NCI-H187 treated with DMSO at 0.1 percent for 48 hours (cell line): Measurements from ENCODE around the gene SLC26A11.

Source experiments
- DNase-seq: peaks from one replicate; lab custom pipeline; 2025; lab: John Stamatoyannopoulos, UW

The SLC26A11 gene

DNA sequence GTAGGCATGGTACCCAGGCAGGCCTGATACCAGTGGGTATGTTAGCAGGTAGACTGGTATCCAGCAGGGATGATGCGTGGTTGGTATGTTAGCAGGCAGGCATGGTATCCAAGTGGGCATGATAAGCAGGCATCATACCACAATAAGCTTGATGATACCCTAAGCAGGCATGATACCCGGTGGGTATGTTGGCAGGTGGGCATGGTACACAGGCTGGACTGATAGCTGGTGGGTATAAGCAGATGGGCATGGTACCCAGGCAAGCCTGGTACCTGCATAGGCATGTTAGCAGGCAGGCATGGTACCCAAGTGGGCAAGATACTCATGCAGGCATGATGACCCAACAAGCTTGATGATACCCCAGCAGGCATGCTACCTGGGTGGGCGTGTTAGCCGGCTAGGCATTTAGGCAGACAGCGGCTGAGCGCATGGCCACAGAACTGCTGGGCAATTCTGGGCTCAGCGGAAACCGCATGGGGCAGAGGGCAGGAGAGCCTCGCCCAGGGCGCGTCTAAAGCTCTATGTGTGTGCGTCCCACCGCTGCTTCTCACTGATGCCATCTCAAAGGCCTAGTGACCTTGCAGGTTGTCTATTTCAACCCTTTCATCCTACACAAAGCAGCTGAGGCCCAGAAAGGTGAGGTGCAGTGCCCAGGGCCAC lies 2.4 kb upstream of the SLC26A11 start:
- no peak for DNase-seq

DNA sequence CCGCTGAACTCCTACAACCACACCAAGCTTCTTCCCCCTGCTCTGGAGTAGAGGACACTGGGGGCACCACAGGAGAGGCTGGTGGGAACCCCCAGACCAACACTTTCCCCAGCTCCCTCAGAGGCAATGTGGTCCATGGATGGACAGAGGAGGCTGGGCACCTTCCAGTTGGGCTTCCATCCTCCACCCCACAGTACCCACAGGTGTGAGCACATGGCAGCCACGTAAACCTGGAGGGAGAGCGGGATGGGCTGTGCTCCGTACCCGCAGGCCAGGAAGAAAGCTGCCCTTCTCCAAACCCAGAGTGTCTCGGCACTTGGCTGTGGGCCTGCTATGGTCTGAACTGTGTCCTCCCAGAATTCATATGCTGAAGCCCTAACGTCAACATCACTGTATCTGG lies 1.8 kb upstream of the SLC26A11 start:
- no peak for DNase-seq

DNA sequence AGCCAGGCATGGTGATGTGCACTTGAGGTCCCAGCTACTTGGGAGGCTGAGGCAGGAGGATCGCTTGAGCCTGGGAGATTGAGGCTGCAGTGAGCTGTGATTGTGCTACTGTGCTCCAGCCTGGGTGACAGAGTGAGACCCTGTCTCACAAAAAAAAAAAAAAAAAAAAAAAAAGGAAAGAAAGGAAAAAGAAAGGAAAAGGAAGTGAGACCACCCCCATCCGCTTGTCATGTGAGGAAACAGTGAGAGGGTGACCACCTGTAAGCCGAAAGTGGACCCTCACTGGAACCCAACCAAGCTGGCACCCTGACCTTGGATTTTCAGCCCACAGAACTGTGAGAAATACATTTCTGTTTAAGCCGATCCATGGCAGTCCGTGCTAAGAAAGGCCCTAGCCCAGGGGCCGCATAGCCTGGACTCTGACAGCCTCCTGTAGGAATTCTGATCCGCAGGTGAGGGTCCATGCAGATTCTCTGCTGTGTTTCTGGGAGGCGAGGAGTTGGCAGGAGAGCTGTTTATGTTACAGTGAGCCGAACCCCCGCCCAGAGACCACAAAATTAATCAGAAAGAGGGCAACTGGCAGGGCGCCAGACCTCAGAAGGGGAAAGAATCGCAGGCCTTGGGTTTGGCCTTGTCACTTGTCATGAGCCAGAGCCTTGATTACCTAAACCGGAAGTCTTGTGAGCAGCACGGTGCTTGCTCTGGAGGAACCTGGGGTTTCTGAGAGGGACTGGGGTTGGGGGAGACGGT lies 1.0 kb upstream of the SLC26A11 start:
- DNase-seq, result no peak

DNA sequence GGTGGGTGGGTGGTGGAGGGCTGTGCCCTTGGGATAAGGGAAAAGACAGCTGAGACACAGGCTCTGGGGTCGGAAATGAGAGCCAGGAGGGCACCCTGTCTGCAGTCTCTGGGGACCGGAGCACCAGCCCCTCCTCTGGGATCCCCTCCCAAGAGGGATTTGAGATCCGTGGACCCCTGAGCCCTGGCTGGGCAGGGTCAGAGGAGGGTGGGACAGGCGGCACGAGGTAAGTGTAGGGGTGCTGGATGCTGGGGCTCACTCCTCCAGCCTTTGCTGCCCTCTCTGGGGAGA lies 519 bp upstream of the SLC26A11 start:
- DNase-seq, result no peak

DNA sequence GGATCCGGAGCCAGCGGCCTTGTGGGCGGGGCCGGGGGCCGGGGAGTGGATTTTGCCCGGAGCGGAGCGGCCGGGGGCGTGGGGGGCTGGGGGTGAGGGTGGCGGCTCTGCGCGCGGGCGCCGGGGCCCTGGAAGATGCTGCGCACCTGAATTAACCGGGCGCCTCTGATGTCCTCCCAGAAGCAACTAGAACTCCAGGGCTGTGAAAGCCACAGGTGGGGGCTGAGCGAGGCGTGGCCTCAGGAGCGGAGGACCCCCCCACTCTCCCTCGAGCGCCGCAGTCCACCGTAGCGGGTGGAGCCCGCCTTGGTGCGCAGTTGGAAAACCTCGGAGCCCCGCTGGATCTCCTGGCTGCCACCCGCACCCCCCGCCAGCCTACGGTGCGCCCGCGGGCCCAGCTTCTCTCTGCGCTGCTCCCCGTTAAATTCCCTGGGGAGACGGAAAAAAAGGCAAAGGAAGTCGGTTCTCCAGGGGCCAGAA lies 549 bp downstream of the SLC26A11 start:
- no peak for DNase-seq

DNA sequence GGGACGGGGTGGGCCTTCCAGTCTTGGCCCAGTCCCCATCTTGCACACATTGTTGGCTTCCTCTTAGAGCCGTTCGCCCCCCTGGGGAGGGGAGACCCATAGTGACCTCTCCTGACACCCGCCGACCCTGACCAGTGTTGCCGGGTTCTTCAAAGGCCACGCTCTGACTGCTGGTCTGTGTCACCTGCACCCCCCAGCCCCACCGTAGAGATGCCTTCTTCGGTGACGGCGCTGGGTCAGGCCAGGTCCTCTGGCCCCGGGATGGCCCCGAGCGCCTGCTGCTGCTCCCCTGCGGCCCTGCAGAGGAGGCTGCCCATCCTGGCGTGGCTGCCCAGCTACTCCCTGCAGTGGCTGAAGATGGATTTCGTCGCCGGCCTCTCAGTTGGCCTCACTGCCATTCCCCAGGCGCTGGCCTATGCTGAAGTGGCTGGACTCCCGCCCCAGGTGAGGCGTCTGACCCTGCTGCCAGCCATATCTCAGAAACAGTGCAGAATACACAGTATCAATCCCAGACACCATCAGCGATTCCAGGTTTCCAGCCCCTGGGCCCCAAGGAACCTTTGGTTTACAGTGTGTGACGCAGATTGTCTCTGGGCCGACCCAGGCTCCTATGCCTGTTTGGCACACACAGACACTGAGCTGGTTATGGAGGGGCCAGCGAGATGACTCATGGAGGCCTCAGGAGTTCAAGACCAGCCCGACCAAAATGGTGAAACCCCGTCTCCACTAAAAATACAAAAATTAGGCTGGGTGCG lies 1.3 kb downstream of the SLC26A11 start:
- no peak for DNase-seq

DNA sequence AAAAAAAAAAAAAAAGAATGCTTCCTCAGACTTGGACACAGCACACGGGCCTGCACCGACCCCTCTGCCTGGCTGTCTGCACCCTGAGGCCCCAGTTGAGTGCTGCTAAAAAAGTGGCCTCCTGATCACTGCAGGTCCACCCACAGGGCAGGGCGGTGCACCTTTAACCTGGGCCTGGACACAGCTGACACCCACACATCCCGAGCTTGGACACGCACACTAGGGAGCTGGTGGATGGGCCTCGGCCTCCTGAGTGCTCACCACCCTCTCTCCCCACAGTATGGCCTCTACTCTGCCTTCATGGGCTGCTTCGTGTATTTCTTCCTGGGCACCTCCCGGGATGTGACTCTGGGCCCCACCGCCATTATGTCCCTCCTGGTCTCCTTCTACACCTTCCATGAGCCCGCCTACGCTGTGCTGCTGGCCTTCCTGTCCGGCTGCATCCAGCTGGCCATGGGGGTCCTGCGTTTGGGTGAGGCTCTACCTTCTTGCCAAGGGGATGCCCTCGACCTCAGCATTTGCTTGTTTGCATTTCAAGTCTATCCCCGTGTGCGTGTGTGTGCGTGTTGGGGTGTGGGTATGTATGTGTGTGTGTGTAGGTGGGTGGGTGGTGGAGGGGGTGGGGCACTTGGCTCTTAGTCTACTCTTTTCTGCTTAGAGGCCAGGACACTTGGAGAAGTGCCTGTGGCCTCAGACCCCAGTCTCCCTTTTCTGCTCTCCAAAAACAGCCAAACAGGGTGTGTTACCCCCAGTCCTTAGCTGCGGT lies 2.3 kb downstream of the SLC26A11 start:
- no peak for DNase-seq

DNA sequence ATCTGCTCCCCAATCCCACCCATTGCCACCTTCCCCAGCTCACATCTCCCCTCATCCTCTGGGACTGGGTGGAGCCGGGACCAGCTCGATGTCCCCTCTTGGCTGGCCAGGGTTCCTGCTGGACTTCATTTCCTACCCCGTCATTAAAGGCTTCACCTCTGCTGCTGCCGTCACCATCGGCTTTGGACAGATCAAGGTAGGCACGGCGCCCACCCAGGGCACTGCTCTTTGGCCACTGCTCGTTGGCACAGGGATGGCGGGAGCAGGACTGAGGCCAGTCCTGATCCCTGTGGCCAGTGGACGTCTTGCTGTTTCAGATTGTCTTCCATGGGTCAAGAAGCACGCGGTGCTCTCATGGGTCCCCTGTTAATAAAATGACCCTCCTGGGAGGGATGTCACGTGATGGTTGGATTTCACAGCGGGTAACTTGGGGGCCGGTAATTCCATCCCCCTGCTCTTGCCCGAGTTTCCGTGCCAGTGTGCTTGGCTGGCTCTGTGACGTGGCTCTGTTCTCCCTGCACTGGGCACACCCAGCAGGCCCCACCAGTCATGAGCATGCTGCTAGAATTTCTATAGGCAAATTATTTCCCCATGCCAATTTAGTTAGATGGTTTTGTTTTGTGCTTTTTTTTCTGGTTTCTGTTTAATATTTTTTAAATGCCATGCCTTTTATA lies 3.1 kb downstream of the SLC26A11 start:
- no peak for DNase-seq

DNA sequence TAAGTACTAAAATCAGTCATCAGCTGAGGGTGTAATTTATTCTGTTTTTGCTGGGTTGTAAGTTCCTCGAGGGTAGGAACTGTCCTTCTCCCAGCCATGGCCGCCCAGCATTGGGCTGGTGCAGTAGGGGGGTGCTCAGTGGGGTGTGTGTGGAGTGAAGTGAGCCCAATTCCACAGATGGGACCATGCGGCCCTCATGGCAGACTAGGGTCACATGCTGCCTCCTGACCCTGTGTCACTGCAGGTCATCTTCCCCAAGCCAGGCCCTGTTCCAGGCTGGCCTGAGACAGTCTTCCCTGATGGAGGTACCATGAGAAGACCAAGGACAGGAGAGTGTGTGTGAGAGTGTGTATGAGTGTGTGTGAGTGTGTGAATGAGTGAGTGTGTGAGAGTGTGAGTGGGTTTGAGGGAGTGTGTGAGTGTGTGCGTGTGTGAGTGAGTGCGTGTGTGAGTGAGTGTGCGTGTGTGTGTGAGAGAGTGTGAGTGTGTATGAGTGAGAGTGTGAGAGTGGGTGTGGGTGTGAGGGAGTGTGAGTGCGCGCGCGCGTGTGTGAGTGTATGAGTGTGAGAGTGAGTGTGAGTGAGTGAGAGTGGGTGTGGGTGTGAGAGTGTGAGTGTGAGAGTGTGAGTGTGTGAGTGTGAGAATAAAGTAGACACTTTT lies 3.7 kb downstream of the SLC26A11 start:
- DNase-seq, result no peak

DNA sequence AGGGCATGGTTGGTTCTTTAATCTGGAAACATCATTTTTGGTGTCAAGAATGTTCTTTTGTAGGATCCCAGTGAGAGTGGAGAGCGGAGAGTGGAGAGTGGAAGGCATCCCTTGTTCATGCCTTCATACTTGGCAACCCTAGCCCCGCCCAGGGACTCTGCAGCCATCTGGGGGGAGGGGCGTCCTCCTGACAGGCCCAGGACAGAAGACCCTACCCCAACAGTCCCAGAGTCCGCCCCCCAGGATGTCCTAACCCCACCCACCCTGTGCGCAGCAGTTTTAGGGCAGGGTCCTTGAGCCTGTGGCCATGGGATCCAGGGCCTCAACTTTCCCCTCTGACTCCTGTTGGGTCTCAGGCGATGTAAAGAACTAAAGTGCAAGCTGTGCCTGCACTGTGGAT lies 4.5 kb downstream of the SLC26A11 start:
- DNase-seq, result no peak

DNA sequence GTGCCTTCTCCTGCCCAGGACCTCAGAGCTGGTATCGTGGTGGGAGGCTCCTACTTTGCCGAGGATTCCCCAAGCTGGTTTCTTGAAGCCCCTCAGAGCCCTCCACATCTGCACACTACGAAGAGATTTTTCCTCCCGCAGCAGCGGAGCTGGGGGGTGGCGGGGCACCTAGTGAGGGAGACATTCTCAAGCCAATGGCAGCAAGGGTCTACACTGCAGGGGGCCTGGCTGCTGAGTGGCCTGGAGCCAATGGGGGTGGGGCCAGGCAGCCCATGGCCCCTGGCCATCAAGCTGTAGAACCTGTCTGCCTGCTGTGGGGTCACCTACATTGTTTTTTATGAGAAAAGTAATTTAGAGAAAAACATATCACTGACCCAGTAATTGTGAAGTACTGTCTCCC lies 5.0 kb downstream of the SLC26A11 start:
- no peak for DNase-seq

DNA sequence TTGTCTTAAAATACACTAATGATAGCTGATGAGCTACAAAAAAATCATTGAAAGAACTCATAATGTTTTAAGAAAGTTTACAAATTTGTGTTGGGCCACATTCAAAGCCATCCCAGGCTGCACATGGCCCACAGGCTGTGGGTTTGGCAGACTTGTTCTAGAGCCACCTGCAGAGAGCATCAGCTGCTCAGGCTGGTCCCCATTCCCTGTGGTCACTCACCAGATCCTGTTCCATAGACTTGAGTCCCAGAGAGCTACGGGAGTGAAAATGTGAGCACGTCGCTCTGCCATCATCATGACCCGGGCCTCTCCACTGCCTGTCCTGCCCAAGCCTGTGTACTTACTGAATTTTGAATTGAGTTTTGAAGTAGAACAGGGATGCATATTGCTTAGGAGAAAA lies 6.9 kb downstream of the SLC26A11 start:
- DNase-seq, result no peak

DNA sequence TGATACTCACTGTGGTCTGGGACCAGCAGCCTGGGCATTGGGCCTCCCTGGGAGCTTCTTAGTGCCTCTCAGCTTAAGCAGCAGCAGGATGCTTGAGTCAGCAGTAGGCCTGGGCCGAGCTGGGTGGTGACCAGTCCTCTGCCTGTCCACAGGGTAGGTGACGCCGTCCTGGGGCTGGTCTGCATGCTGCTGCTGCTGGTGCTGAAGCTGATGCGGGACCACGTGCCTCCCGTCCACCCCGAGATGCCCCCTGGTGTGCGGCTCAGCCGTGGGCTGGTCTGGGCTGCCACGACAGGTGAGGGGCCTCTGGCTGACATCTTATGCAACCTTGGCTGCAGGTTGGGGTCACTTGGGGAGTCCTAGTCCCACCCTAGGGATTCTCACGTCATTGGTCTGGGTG lies 7.4 kb downstream of the SLC26A11 start:
- DNase-seq, result no peak

DNA sequence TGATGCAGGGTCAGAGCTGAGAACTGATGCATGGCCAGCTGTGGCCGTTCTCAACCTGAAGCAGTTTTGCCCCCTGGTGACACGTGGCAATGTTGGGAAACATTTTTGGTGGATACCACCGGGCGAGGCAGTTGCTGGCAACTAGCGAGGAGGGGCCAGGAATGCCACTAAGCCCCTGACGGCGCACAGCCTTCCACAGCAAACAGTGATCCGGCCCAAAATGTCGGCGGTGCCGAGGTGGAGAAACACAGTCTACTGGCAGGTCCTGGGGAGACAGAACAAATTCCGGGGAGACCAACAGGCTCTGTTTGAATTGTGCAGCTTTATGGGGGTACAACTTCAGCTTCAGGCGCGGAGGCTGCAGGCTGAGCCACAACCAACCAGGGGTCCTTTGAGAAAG lies 8.2 kb downstream of the SLC26A11 start:
- DNase-seq, result no peak

DNA sequence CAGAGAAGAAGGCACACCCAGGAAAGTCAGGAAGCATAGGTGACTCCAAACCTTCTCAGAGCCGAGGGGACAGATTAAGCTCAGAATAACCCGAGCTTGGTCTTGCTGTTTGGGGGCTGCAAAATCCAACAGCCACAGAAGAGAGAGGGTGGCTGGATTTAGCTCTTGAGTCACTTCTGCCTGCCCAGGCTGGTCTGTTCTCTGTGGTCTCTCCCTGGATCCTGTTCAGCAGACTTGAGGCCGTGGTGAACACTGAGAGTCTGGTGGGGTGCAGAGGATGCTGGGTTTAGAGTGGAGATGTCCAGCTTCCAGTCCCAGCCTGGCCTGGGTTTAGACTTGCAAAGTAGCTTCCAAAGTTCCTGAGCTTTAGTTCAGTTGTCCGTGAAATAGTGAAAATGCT lies 8.8 kb downstream of the SLC26A11 start:
- DNase-seq, result no peak

DNA sequence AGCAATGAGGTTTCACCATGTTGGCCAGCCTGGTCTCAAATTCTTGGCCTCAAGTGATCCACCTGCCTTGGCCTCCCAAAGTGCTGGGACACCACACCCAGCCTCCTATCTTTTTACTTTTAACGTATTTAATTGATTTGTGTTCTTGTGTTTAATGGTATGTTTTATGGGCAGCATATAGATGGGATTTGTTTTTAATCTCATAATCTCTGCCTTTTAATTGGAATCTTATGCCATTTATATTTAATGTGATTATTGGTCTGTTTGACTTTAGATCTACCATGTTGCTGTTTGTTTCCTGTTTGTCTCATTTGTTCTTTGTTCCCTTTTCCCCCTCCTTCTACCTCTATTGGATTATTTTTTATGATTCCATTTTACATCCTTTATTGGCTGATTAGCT lies 12.2 kb downstream of the SLC26A11 start:
- DNase-seq, result no peak

DNA sequence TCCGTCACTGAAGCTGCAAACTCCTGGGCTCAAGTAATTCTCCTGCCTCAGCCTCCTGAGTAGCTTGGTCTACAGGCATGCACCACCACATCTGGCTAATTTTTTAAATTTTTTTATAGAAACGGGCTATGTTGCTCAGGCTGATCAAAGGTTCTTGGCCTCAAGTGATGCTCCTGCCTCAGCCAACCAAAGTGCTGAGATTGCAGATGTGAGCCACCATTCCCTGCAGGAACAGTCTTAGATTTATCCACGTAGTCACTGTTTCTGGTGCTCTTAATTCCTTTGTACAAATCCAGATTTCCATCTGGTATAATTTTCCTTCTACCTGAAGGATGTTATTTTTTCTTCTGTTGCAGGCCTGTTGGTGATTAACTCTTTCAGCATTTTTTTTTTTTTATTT lies 13.0 kb downstream of the SLC26A11 start:
- no peak for DNase-seq

DNA sequence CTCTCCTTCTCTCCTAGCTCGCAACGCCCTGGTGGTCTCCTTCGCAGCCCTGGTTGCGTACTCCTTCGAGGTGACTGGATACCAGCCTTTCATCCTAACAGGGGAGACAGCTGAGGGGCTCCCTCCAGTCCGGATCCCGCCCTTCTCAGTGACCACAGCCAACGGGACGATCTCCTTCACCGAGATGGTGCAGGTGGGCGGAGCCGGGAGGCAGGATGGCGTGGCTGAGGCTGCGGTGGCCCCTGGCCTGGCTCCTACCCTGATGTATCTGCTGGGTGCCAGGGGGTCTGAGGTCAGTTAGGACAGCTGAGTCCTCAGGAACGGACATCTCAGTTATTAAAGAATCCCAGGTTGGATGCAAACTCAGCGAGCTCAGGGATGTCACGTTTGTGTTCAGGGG lies 16.7 kb downstream of the SLC26A11 start:
- DNase-seq, result no peak

DNA sequence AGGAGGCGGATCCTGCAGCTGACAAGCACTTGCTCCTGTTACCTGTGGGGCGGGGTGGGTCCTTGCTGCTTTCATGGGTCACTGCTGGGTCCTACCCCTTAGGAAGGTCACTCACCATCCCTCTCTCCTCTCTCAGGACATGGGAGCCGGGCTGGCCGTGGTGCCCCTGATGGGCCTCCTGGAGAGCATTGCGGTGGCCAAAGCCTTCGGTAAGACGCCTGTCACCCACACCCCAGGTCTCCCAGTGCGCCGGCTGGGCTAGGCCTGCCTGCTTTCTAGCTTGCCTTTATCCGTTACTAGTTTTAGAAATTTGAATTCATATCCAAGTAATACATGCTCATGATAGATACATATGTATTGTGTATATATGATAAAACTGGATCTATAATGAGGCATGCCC lies 17.2 kb downstream of the SLC26A11 start:
- DNase-seq, result no peak

DNA sequence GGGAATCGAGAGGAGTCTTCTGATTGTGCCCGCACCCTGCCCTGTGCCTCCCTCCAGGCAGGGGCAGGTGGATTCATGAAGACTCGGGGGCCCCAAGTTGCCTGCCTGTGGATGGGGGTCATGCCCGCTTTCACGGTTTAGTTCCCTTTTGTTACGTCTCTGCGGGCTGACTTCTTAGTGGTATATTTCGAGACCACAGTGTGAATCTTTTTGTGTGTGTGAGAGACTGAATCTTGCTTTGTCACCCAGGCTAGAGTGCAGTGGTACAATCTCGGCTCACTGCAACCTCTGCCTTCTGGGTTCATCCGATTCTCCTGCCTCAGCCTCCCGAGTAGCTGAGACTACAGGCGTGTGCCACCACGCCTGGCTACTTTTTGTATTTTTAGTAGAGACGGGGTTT lies 22.3 kb downstream of the SLC26A11 start:
- DNase-seq, result no peak
